Measurements from ENCODE around the gene UMPS.

Gene UMPS

GRCh38 chr3:124763644-124764358 lies 33.5 kb downstream of the UMPS start:
- no peak for DNase-seq (ENCODE audit: low read depth in 2 of 2)

- no peak for DNase-seq (ENCODE audit: low read depth in 2 of 2)
Measured at GRCh38 chr3:124764746-124765145, 34.5 kb downstream of the UMPS start.

- no peak for DNase-seq (ENCODE audit: low read depth in 2 of 2)
Measured at GRCh38 chr3:124765197-124765840, 35.1 kb downstream of the UMPS start.

GRCh38 chr3:124766113-124767095 lies 36.2 kb downstream of the UMPS start:
- no peak for DNase-seq (ENCODE audit: low read depth in 2 of 2)

- no peak for DNase-seq (ENCODE audit: low read depth in 2 of 2)
Measured at GRCh38 chr3:124767264-124767663, 37.0 kb downstream of the UMPS start.

GRCh38 chr3:124767691-124768090 lies 37.4 kb downstream of the UMPS start:
- DNase-seq (ENCODE audit: low read depth in 2 of 2) = no peak

- no peak for DNase-seq (ENCODE audit: low read depth in 2 of 2)
Measured at GRCh38 chr3:124768812-124769211, 38.6 kb downstream of the UMPS start.

- no peak for DNase-seq (ENCODE audit: low read depth in 2 of 2)
Measured at GRCh38 chr3:124769462-124769861, 39.2 kb downstream of the UMPS start.

GRCh38 chr3:124770336-124771082 lies 40.3 kb downstream of the UMPS start:
- no peak for DNase-seq (ENCODE audit: low read depth in 2 of 2)

GRCh38 chr3:124771083-124771445 lies 40.8 kb downstream of the UMPS start:
- no peak for DNase-seq (ENCODE audit: low read depth in 2 of 2)

- DNase-seq (ENCODE audit: low read depth in 2 of 2) = no peak
Measured at GRCh38 chr3:124772081-124772831, 42.0 kb downstream of the UMPS start.

- DNase-seq (ENCODE audit: low read depth in 2 of 2) = no peak
Measured at GRCh38 chr3:124773351-124774326, 43.4 kb downstream of the UMPS start.

GRCh38 chr3:124774327-124774718 lies 44.1 kb downstream of the UMPS start:
- DNase-seq (ENCODE audit: low read depth in 2 of 2) = no peak

GRCh38 chr3:124774841-124775402 lies 44.7 kb downstream of the UMPS start:
- DNase-seq (ENCODE audit: low read depth in 2 of 2) = no peak

- no peak for DNase-seq (ENCODE audit: low read depth in 2 of 2)
Measured at GRCh38 chr3:124775877-124776276, 45.6 kb downstream of the UMPS start.

GRCh38 chr3:124776856-124777255 lies 46.6 kb downstream of the UMPS start:
- no peak for DNase-seq (ENCODE audit: low read depth in 2 of 2)

GRCh38 chr3:124777762-124778470 lies 47.7 kb downstream of the UMPS start:
- DNase-seq (ENCODE audit: low read depth in 2 of 2) = no peak

- DNase-seq (ENCODE audit: low read depth in 2 of 2) = no peak
Measured at GRCh38 chr3:124779116-124779515, 48.9 kb downstream of the UMPS start.

GRCh38 chr3:124779751-124780191 lies 49.5 kb downstream of the UMPS start:
- DNase-seq (ENCODE audit: low read depth in 2 of 2) = no peak

Data from stimulated activated CD8-positive, alpha-beta memory T cell treated with anti-CD3 and anti-CD28 coated beads, Interleukin-7, amount 100 ng/mL, for 4 hours (primary cell).